Small intestine (tissue), 7 donors: ENCODE measurements around the gene EEF1E1. TPM values are rescaled to one million over a fixed set of nuclear protein-coding genes. Genes with fewer than 3 reads are reported as not detected.
A peak's percentile ranks its signal among the peaks of the same experiment; 100 is the strongest.

Experiments used
- DNase-seq, 2 donors: peaks; one replicate each; pipeline versions ENCODE4 v3.0.0 to v3.0.0-alpha.2; 2013
- FAIRE-seq: peaks from 2 replicates; lab custom pipeline; 2012; peaks lifted over from hg19 to GRCh38; lab: Jason Lieb, UNC
- H3K27ac ChIP-seq, 3 donors: one replicate each; pipeline ENCODE4 v1.5.1; 2013; ENCODE audit warnings: low read length in 2 of 3, mild to moderate bottlenecking in 2 of 3, control low read depth in 1 of 3, inconsistent platforms in 1 of 3, low read depth in 1 of 3, moderate library complexity in 1 of 3
- H3K27me3 ChIP-seq, 3 donors: one replicate each; pipeline ENCODE4 v1.6.1; 2013; ENCODE audit warnings: low read length in 3 of 3, inconsistent platforms in 1 of 3; ENCODE audit not compliant: control insufficient read depth in 3 of 3, insufficient read depth in 3 of 3
- H3K36me3 ChIP-seq, 3 donors: one replicate each; pipeline ENCODE4 v1.6.1; 2013; ENCODE audit warnings: low read length in 3 of 3, inconsistent platforms in 1 of 3, low read depth in 1 of 3, mild to moderate bottlenecking in 1 of 3, moderate library complexity in 1 of 3; ENCODE audit not compliant: control insufficient read depth in 3 of 3, insufficient read depth in 2 of 3
- H3K4me1 ChIP-seq, 3 donors: one replicate each; pipeline ENCODE4 v1.6.1; 2013; ENCODE audit warnings: low read length in 2 of 3, inconsistent platforms in 1 of 3, low read depth in 1 of 3, mild to moderate bottlenecking in 1 of 3, moderate library complexity in 1 of 3; ENCODE audit not compliant: control insufficient read depth in 3 of 3, insufficient read depth in 2 of 3
- H3K4me3 ChIP-seq, 3 donors: one replicate each; pipeline ENCODE4 v1.5.1; 2013; ENCODE audit warnings: low read length in 3 of 3, control low read depth in 1 of 3, inconsistent platforms in 1 of 3, low read depth in 1 of 3, mild to moderate bottlenecking in 1 of 3, moderate library complexity in 1 of 3
- H3K9me3 ChIP-seq, 2 donors: one replicate each; pipeline ENCODE4 v1.6.1; 2013; ENCODE audit warnings: low read depth in 1 of 2, low read length in 1 of 2; ENCODE audit not compliant: control insufficient read depth in 2 of 2, insufficient read depth in 1 of 2
- WGBS, 3 donors: extraction: QIAGEN DNeasy Blood & Tissue Kit; methylation state at CpG; one replicate each; pipeline ENCODE4 v1.1.7; 2013; 5-methylcytosine and 5-hydroxymethylcytosine counted together
- polyA plus RNA-seq, 4 donors: library from polyadenylated mRNA; stranded (reverse) in 3 of 4; unstranded in 1 of 4; fragments of 200-250 nt in 3 of 4; fragments of 120-200 nt in 1 of 4; gene quantifications; one replicate each; pipeline versions ENCODE4 v1.2.1 to v1.2.3, GENCODE V29; 2013
- donor health status: healthy with polysubstance abuse.
- donor health status: control.
- donor health status: control.
- donor health status: Bipolar disorder and iron deficiency.
- donor health status: healthy.

The EEF1E1 gene
- polyA plus RNA-seq, 4 donors, result 14.3 to 36.3 (median 20.4) TPM

- Histone ChIP-seq H3K4me1 (peaks cover 0 to 5% (median 2%) of the 10 kb centered on the region in 3 donors), H3K36me3 (peaks cover 2 to 11% (median 4%) of the 10 kb centered on the region in 3 donors), H3K27ac (no peak overlapping the region), H3K27me3 (no peaks in the 10 kb centered on the region), H3K4me3 (no peak overlapping the region), H3K9me3 (no peaks in the 10 kb centered on the region)
- WGBS, 3 donors, result 44 to 65% (median 49%) methylated on average over 2 of the region's 2 CpGs
- FAIRE-seq (no peak), DNase-seq (no peak)
Observed at GRCh38 chr6:8085053-8085511, 17.3 kb downstream of the EEF1E1 start.

DNA sequence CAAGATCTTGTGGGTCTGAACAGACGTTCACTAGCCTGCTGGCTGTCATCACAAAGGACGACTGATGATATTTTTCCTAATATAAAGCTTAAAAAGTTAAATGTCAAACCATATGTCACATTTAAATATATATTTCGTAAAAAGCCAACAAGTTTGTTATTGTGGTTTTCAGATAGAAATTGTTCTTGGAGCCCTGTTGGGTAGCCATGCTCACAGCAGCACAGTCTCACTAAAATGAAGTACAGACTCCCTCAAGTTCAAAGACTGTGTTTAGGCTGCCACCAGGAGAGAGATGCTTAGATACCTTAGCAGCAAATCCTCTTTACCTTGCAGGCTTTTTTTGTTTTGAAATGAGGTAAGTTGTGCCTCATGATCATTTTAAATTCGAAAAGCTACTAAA, 17.8 kb downstream of the EEF1E1 start:
- no peak for DNase-seq
- H3K4me1 ChIP-seq, result peaks cover 0 to 8% (median 2%) of the 10 kb centered on the region in 3 donors
- H3K4me3 ChIP-seq, result no peak overlapping the region
- H3K27me3 ChIP-seq, result no peaks in the 10 kb centered on the region
- WGBS, 3 donors, result 64 to 89% (median 72%) methylated on average over 4 of the region's 4 CpGs
- H3K27ac ChIP-seq, result no peak overlapping the region
- H3K36me3 ChIP-seq, result peaks cover 2 to 10% (median 4%) of the 10 kb centered on the region in 3 donors
- no peaks in the 10 kb centered on the region for H3K9me3 ChIP-seq
- FAIRE-seq, result no peak

DNA sequence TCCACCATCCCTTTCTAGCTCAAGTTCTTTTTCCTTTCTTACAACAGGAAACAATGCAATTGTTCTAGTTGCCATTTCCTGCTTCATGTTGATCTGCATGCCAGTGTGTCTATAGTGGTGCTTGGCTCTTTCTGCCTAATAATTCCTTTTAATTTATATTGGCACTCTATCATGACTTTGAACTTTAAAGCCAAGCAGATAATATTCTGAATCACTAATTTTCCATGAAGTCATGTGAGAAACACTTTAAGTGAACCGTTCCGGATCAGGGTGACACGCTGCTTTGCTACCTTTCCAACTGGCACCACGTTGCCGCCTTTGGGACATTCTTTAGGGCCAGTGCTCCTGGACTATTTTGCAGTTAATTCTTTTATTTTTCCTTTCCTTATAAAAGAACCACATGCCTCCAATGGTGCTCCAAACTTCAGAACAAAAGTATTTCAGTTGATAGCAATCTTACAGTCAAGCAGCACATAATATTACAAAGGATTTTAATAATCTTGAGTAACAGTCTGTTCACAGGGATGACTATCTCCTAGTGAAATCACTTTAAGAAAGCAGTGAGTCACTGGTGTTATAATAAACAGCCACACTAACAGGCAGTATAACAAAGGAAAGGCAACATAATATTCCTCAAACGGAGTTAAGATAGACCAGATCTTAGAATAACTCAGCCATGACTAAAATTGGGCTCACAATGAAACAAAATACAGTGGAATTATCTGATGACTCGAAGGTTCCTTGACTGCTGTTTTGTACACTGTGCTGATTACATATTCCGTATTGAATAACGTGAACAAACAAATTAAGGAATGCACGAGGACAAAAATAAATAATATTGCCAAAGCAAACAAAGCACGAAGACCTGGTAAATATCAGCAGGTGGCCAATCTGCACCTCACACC, 19.1 kb downstream of the EEF1E1 start:
- peaks cover 0 to 5% (median 4%) of the 10 kb centered on the region in 3 donors for H3K36me3 ChIP-seq
- peaks cover 0 to 8% (median 2%) of the 10 kb centered on the region in 3 donors for H3K4me1 ChIP-seq
- no peak for DNase-seq
- no peak overlapping the region for H3K4me3 ChIP-seq
- H3K27ac ChIP-seq, result no peak overlapping the region
- no peak for FAIRE-seq
- H3K27me3 ChIP-seq, result no peaks in the 10 kb centered on the region
- 66 to 82% (median 69%) methylated on average over 11 of the region's 11 CpGs for WGBS, 3 donors
- H3K9me3 ChIP-seq, result no peaks in the 10 kb centered on the region

GRCh38 chr6:8082572-8082953, 19.8 kb downstream of the EEF1E1 start:
- DNase-seq (no peak), FAIRE-seq (no peak)
- Histone ChIP-seq H3K36me3 (peaks cover 0 to 5% (median 0%) of the 10 kb centered on the region in 3 donors), H3K4me3 (no peak overlapping the region), H3K27ac (no peak overlapping the region), H3K9me3 (no peaks in the 10 kb centered on the region), H3K27me3 (no peaks in the 10 kb centered on the region), H3K4me1 (peaks cover 0 to 8% (median 2%) of the 10 kb centered on the region in 3 donors)
- WGBS, 3 donors, result 87 to 97% (median 90%) methylated on average over 1 of the region's 1 CpG

- 42 to 68% (median 56%) methylated on average over 4 of the region's 4 CpGs for WGBS, 3 donors
- peak overlapping the region in 1 of 3 donors; percentile 25 for H3K27ac ChIP-seq
- H3K4me3 ChIP-seq, result no peak overlapping the region
- H3K36me3 ChIP-seq, result no peaks in the 10 kb centered on the region
- peaks cover 0 to 8% (median 2%) of the 10 kb centered on the region in 3 donors for H3K4me1 ChIP-seq
- H3K27me3 ChIP-seq, result no peaks in the 10 kb centered on the region
- FAIRE-seq (no peak), DNase-seq (peak; percentile 46 to 61)
- no peaks in the 10 kb centered on the region for H3K9me3 ChIP-seq
Observed at GRCh38 chr6:8080362-8081151, 21.8 kb downstream of the EEF1E1 start.

- WGBS, 3 donors, result 81 to 98% (median 97%) methylated on average over 2 of the region's 2 CpGs
- H3K27ac ChIP-seq, result no peak overlapping the region
- DNase-seq (no peak), FAIRE-seq (no peak)
- peaks cover 0 to 8% (median 2%) of the 10 kb centered on the region in 3 donors for H3K4me1 ChIP-seq
- no peaks in the 10 kb centered on the region for H3K27me3 ChIP-seq
- no peaks in the 10 kb centered on the region for H3K9me3 ChIP-seq
- H3K4me3 ChIP-seq, result no peak overlapping the region
- no peaks in the 10 kb centered on the region for H3K36me3 ChIP-seq
Observed at GRCh38 chr6:8079126-8079525, 23.2 kb downstream of the EEF1E1 start.

GRCh38 chr6:8077991-8078390, 24.4 kb downstream of the EEF1E1 start:
- DNase-seq, result no peak
- WGBS, 3 donors, result 82 to 97% (median 89%) methylated on average over 2 of the region's 2 CpGs
- H3K4me3 ChIP-seq, result no peak overlapping the region
- no peak for FAIRE-seq
- H3K27me3 ChIP-seq, result no peaks in the 10 kb centered on the region
- no peaks in the 10 kb centered on the region for H3K36me3 ChIP-seq
- H3K9me3 ChIP-seq, result no peaks in the 10 kb centered on the region
- H3K27ac ChIP-seq, result no peak overlapping the region
- H3K4me1 ChIP-seq, result peaks cover 0 to 8% (median 2%) of the 10 kb centered on the region in 3 donors

DNA sequence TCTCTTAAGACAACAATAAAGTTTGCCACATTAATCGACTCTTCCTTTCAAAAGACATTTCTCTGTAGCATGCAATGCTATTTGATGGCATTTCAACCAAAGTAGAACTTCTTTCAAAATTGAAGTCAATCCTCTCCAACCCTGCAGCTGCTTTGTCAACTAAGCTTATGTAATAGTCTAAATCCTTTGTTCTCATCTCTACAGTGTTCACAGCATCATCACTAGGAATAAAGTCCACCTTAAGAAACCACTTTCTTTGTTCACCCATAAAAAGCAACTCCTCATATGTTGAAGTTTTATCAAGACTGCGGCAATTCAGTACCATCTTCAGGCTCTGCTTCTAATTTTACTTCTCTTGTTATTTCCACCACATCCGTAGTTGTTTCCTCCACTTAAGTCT, 26.6 kb downstream of the EEF1E1 start:
- Histone ChIP-seq H3K27me3 (no peaks in the 10 kb centered on the region), H3K27ac (no peak overlapping the region), H3K4me1 (peaks cover 0 to 3% (median under 1%) of the 10 kb centered on the region in 3 donors), H3K9me3 (no peaks in the 10 kb centered on the region), H3K4me3 (no peak overlapping the region), H3K36me3 (no peaks in the 10 kb centered on the region)
- no peak for FAIRE-seq
- no peak for DNase-seq
- 79 to 89% (median 83%) methylated on average over 3 of the region's 3 CpGs for WGBS, 3 donors
